Measurements from ENCODE around the gene PRR14L. TPM values are rescaled to one million over a fixed set of nuclear protein-coding genes. Genes with fewer than 3 reads are reported as not detected.
A peak's percentile ranks its signal among the peaks of the same experiment; 100 is the strongest.

PRR14L gene
- total RNA-seq, 2 donors from 2014 or later, result 22.1 to 38.2 TPM

GRCh38 chr22:31637891-31638618, 111.9 kb downstream of the PRR14L start:
- H3K4me3 ChIP-seq, result peak overlapping the region; percentile 59
- H3K9me3 ChIP-seq, result no peaks in the 10 kb centered on the region
- peak overlapping the region; percentile 80 to 81 for H3K27ac ChIP-seq
- H3K4me1 ChIP-seq (ENCODE audit: control insufficient read depth in 1 of 2, low read depth in 2 of 2), result peaks cover 8 to 23% of the 10 kb centered on the region in 2 donors
- no peaks in the 10 kb centered on the region for H3K27me3 ChIP-seq (replicated peaks; ENCODE audit: insufficient read depth)
- DNase-seq (ENCODE audit: low spot score) (no peak), ATAC-seq (ENCODE audit: insufficient number of reproducible peaks, low FRiP score, low read depth) (no peak)
- H3K36me3 ChIP-seq, result no peaks in the 10 kb centered on the region
- TF ChIP-seq CTCF (IDR thresholded peaks at IDR 0.05), result no peak

DNA sequence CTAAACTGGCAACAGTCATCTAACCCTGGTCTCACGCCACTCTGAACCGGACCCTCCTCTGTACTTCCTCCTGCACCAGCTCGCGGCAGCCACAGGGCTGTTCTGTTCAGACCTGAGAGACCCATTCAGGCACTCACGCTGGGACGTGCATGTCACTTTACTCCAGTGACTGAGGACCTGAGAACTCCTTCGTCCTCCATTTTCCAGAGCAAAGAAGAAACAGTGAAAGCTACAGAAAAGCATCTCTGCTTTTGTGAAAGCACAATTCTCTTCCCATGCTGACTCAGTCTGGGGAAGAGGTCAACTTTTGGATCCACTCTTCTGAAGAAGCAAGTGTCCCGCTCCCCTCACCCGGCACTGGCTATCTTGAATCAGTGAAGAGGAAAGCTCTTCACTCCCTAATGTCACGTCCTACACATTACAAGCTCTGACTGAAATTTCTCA, 112.5 kb downstream of the PRR14L start:
- no peaks in the 10 kb centered on the region for H3K27me3 ChIP-seq (replicated peaks; ENCODE audit: insufficient read depth)
- DNase-seq (ENCODE audit: low spot score) (no peak), ATAC-seq (ENCODE audit: insufficient number of reproducible peaks, low FRiP score, low read depth) (no peak)
- no peak for TF ChIP-seq CTCF (IDR thresholded peaks at IDR 0.05)
- no peaks in the 10 kb centered on the region for H3K9me3 ChIP-seq
- H3K36me3 ChIP-seq, result no peaks in the 10 kb centered on the region
- peak overlapping the region; percentile 80 to 81 for H3K27ac ChIP-seq
- H3K4me3 ChIP-seq, result peak overlapping the region; percentile 59
- H3K4me1 ChIP-seq (ENCODE audit: control insufficient read depth in 1 of 2, low read depth in 2 of 2), result peaks cover 8 to 23% of the 10 kb centered on the region in 2 donors

- Histone ChIP-seq H3K36me3 (no peaks in the 10 kb centered on the region), H3K4me3 (no peak overlapping the region), H3K27ac (no peak overlapping the region), H3K4me1 (ENCODE audit: control insufficient read depth in 1 of 2, low read depth in 2 of 2) (peaks cover 13 to 23% of the 10 kb centered on the region in 2 donors), H3K27me3 (replicated peaks; ENCODE audit: insufficient read depth) (no peaks in the 10 kb centered on the region), H3K9me3 (no peaks in the 10 kb centered on the region)
- DNase-seq (ENCODE audit: low spot score), result no peak
- no peak for TF ChIP-seq CTCF (IDR thresholded peaks at IDR 0.05)
- ATAC-seq (ENCODE audit: insufficient number of reproducible peaks, low FRiP score, low read depth), result no peak
Measured at GRCh38 chr22:31635638-31636306, 114.2 kb downstream of the PRR14L start.

GRCh38 chr22:31631436-31631835, 118.5 kb downstream of the PRR14L start:
- no peak for DNase-seq (ENCODE audit: low spot score)
- Histone ChIP-seq H3K4me1 (ENCODE audit: control insufficient read depth in 1 of 2, low read depth in 2 of 2) (peaks cover 11 to 28% of the 10 kb centered on the region in 2 donors), H3K4me3 (peak overlapping the region; percentile 95), H3K36me3 (no peaks in the 10 kb centered on the region), H3K27ac (peak overlapping the region; percentile 82 to 84), H3K27me3 (replicated peaks; ENCODE audit: insufficient read depth) (no peaks in the 10 kb centered on the region), H3K9me3 (no peaks in the 10 kb centered on the region)
- ATAC-seq (ENCODE audit: insufficient number of reproducible peaks, low FRiP score, low read depth), result no peak
- no peak for TF ChIP-seq CTCF (IDR thresholded peaks at IDR 0.05)

Other genes starting within 250 kb of the PRR14L start
- 10 to 100 TPM; 41.4 to 54.9 TPM for gene PISD, start 87.9 kb downstream of the PRR14L start, total RNA-seq
- 10 to 100 TPM; 31.3 to 52.7 TPM for gene DEPDC5, start 3.9 kb upstream of the PRR14L start, total RNA-seq
- 100 to 1,000 TPM; 174 to 175 TPM for gene YWHAH, start 194.4 kb upstream of the PRR14L start, total RNA-seq